Astrocyte (in vitro differentiated cells and primary cell): Measurements from ENCODE around the gene C3orf20.

Source experiments
- CTCF ChIP-seq: IDR thresholded peaks from 2 replicates; pipeline ENCODE4 v1.5.1; 2011; ENCODE audit warnings: low read depth, mild to moderate bottlenecking, inconsistent platforms, low read length, moderate library complexity; ENCODE audit not compliant: insufficient read depth
- EZH2 ChIP-seq: IDR thresholded peaks from 2 replicates; pipeline ENCODE4 v1.6.1; 2012; ENCODE audit warnings: mild to moderate bottlenecking, low read length, inconsistent platforms; ENCODE audit not compliant: insufficient read depth

- no peak for TF ChIP-seq CTCF
- no peak for TF ChIP-seq EZH2
Observed at GRCh38 chr3:14636496-14637087, 38.3 kb upstream of the C3orf20 start.
